GM11168 (cell line): Measurements from ENCODE around the gene SLC35F3.

Experiments used
- in situ Hi-C: fragments of 300-500 bp; cut with MboI; formaldehyde crosslinking; loops from one replicate; pipeline ENCODE4 v1.12.0; 2022; ENCODE audit warnings: low sequenced_read_pairs; ENCODE audit not compliant: unreplicated experiment

The SLC35F3 gene

DNA sequence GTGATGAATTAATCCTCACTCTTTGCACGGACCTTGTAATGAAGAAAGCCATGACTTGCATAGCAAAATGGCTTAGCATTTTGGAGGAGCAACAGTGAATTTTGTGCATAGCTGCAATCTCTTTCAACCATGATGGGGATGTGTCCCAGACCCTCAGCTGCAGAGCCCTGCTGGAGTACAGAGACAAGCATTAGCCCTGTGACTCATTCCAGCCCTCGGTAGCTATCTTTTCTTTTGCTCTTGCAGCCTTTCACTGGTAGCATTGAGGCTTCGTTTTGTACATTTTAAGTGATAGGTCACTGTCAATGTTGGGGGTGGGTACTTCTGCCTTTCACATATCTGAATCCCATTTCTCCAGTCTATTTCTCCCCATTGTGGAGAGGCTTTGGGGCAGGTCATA, 58.4 kb downstream of the SLC35F3 start:
- in situ Hi-C loops = no loop called here

DNA sequence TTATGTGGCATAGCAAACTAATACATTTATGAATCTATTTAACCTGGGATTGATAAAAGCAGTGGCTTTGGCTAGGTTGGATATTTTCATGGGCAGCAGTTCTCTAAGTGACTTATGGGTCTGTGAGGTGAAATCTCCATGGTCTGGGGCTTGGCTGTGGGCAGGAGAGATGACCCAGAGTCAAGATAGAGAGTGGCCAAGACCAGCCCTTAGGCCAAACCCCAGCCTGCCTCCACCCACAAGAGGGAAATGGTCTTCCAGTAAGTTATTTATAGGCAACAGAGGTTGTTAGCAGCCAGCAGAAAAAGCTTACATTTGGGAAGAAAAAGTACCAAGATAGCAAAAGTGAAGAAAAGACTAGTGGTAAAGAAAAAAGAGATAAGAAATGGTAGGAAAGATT, 61.4 kb downstream of the SLC35F3 start:
- in situ Hi-C loops = no loop called here

DNA sequence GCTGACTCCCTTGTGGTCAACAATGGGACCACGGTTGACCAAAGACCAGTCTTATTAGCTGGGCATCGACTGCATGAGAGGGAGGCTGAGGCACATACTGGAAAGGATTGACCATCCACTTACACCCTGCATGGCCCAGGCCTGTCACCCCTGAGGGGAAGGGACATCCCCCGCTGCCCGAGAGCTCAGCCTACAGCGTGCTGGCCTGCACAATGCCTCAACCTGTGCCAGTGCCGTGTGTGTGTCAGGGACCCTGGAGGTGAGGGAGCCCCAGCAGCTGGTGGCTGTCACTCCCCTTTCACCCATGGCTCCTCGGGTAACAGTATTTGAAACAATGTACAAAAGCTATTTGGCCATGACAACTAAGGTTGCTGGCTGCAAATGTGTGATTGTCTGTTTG, 67.3 kb downstream of the SLC35F3 start:
- in situ Hi-C loops = no loop called here

DNA sequence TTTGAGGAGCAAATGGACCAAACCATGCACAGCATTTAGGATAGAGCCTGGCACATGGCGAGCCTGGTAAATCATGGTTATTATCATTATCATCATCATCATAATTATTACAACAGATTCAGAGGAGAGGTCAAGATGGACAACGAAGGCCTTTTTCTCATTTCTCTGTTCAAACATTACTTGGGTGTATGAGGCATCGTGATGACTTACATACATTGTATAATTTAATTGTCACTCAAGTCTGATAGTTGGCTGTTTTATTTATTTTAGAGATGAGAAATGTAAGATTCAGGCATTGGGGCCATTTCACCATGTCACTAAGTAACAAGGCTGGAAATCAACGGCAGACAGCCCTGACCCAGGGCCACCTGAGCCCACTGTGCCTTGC, 68.1 kb downstream of the SLC35F3 start:
- in situ Hi-C loops = no loop called here

DNA sequence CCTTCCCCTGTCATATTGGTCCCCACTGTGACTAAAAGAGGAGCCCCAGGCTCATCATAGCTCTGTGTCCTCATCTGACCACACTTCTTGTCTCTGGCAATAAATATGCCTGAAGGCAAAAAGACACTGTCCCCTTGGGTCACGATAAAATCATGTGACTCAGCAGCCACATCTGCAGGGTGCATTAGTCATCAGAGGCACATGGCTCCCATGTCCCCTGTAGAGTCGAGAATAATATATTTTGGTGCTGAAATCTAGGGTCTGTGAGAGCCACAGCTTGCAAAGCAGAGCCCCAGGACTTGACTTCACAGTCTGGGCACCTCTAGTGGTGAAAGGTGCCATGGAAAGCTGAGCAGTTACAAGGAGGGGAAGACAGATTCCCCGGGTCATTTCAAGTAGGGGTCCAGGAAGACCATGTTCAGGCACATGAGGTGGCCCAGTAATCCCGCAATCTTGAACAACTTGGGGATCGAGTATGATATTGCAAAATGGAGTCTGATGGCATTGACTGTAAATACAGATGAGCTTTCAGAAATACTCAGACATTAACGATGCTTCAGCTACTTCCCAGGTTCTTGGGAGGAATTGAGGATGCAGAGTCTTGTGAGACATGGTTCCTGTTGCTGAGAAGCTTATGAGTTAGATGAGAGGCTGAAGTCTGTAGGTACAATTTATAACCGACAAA, 68.6 kb downstream of the SLC35F3 start:
- in situ Hi-C loops = no loop called here

DNA sequence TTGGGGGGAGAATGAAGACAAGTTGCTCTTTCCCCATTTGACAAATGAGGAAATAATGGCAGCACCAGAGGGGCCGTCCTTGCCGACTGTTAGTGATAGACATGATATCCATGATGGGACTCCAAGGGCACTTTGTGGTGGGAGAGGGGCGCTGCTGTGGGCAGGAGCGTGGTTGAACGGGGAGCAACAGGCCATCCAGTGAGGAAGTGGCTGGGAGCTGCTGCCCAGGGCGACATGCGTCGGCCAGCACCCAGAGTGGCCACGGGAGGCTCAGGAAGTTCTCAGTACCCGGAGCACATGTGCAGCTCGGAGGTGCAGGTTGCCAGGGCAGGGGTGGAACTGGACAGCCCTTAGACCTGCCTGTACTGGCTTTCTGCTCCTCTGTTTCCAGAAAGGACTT, 71.0 kb downstream of the SLC35F3 start:
- in situ Hi-C loops = no loop called here

DNA sequence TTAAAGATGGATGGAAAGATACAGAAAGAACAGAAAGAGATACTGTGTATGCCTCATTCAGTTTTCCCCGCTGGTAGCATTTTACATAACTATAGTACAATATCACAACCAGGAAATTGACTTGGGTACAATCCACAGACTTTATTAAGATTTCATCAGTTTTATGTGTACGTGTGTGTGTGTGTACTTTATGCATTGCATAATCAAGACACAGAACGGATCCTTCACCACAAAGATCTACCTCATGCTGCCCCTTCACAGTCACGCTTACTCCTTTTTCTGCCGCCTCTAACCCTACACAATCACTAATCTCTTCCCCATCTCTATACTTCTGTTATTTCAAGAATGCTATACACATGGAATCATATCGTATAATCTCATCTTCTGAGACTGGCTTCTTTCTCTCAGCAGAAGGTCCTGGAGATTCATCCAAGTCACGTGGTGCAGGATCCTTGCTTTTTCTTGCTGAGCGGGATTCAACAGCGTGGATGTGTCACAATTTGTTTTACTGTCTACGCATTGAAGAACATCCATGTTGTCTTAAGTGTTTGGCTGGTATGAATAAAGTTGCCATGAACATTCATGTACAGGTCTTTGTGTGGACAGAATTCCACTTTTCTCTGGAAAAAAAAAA, 76.7 kb downstream of the SLC35F3 start:
- in situ Hi-C loops = no loop called here

DNA sequence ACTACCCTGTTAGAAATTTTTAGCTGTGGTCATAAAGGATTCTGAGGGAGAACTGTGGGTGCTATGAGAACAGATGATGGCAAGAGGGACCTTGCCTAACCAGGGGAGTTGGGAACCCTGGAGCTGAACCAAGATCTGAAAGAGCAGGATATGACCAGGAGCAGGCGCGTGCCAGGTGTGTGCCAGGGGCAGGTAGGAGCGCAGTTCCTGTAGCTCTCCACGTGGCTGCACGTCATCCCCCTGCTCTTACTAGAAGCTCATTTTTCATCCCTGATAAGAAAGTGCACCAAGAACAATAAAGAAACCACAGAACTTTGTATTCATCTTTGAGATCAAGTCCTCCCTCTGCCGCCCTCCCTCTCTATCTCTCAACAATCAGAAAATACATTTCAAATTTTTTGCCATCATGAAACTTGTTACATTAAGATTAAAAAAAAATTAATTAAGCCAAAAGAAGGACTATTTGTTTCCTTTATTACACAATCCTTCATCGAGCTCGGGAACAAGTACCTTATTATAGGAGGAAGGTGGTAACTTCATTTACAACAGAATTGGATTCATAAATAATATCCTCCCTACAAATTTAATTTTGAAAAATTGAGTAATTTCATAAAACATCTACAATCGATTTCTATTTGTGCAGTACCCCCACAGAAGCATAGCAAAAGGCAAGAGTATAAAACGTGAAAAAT, 78.5 kb downstream of the SLC35F3 start:
- in situ Hi-C loops = no loop called here

DNA sequence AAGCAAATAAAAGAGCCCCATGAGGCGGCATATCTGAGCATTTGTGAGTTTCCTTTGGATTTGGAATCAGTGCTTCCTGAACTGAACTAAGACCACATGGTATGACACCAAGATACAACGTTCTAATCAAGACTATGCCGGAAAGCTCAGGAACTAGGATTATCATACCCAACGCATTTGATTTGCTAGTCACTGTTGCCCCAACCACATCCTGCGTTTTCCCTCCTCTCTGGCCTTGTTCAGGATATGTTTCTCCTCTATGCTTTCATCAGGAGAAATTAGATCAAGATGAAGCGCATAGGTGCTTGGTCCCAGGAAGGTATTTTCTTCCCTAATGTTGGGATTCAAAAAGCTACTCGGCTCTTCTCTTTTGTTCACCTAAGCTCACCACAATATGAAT, 79.3 kb downstream of the SLC35F3 start:
- in situ Hi-C loops = no loop called here

DNA sequence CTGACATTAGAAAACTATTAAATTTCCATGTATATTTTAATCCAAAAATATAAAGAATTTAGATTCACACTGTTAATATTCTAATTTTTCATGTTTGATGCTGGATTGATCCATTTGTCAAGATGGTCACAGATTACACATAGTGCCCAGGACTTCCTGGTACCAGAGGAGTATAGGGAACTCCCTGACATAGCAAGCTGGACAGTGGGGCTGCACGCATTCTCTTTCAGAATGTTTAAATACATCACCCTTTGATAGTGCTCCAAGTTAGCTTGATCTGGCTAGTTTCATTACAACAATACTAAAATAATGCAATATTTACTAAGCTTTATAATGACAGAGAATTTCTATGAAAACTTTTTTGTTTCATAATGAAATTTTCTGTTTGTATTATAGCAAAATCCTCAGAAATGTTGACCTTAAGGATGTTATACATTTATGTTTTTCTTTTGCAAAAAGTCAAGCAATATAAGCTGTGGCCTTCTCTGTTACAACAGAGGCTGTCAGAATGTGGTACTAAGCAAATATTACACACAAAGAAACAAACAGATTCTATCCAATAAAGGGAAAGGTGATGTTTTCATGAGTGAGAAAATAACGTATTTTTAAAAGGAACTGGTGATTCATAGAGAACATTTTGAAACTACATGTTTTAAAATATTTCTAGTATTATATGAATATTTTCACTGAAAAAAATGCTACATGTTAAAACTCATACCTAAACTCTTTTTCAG, 84.7 kb downstream of the SLC35F3 start:
- in situ Hi-C loops = no loop called here

DNA sequence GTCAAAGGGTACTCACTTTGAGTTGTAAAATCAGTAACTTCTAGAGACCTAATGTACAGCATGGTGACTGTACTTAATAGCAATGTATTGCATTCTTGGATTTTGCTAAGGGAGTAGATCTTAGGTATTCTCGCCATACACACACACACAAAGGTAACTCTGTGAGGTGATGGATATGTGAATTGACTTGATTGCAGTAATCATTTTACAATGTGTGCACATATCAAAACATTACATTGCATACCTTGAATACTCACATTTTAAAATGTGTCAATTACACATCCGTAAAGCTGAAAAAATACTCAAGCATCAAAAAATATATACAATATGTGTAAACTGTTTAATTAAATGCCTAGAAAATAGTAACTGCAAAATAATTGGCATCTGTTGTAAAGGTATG, 86.0 kb downstream of the SLC35F3 start:
- in situ Hi-C loops = no loop called here

DNA sequence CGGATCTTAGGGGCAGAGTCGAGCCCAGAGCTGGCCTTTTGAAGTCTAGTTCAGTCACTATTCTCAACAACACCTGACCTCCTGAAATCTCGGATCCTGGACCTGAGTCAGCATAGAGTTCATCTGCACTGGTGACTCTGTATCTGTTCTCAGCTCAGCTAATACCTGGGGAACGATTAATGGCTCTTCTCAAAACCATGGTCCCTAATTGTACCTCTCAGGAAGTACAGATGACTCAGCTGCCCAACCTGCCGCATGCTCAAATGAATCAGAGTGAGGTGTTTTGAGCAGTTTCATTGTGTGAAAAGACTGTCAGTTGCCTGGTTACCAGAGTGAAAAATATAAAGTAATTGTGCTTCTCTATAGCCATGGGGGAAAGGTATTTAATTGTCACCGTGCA, 89.2 kb downstream of the SLC35F3 start:
- in situ Hi-C loops = no loop called here

DNA sequence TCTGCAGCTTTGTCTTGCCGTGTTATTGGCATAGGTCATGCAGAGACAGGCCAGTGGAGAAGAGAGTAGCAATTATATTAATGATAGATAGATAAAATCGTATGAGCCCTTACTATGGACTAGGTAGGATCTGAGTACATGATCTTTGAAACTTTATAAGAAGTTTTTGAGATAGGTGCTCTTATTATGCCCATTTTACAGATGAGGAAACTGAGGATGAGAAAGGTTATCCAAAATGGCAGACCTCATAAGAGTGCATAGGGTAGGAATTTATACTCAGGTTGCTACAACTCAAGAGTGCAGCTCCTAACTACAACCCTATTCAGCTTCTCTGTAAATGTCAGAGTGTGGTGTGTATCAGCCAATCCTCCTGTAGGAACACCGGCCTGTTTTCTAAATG, 89.6 kb downstream of the SLC35F3 start:
- in situ Hi-C loops = no loop called here

DNA sequence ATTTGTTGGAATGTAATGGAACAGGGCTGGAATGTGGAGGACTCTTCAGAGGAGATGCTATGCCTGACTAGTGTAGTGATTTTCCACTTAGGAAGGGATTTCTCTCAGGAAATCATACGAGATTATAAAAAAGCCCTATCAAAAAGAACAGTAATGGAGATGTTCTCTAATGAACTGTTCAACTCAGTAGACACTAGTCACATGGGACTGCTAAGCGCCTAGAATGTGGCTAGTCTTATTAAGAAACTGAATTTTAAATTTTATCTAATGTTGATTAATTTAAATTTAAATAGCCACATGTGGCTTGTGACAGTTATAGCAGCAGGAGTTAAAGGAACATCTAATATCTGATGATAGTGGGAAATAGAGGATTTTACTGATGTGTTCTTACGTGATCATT, 94.0 kb downstream of the SLC35F3 start:
- in situ Hi-C loops = no loop called here

DNA sequence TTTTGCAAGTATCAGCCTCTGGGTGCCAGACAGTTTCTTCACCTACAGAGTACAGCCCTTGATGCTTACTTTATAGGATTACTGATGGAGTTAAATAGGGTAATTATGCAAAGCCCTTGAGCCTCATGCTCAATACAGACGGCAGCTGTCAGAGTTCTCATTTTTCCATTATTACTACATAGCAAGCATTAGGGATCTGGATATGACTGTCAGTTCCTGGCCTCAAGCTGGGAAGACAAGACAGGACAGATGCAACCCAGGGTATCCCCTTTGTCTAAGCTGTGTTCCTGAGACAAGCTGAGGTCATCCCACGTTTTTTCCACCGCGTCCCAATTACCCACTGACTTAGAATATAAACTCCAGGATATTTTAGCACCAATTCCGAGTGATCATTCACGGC, 94.4 kb downstream of the SLC35F3 start:
- in situ Hi-C loops = no loop called here

DNA sequence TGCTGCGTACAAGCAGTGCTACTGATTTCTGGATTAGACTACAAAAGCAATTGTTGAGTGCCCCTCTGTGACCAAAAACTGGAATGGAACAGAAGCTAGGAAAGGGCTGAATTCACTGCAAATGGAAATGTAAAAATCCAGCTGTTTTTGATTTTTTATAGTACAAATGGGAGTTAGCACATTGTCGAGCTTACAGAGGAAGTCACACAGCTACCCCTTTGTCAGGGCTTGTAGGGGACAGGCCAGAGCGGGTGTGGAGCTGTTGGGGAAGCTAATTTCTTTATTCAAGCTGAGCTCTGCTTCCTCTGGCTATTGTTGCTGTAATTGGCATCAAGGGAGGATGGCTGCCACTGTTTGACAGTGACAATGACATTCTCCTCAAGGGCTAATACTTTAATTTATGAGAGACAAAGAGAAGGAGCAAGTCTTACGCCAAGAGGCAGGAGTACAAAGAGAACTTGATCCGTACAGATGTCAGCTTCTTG, 96.1 kb downstream of the SLC35F3 start:
- in situ Hi-C loops = no loop called here

DNA sequence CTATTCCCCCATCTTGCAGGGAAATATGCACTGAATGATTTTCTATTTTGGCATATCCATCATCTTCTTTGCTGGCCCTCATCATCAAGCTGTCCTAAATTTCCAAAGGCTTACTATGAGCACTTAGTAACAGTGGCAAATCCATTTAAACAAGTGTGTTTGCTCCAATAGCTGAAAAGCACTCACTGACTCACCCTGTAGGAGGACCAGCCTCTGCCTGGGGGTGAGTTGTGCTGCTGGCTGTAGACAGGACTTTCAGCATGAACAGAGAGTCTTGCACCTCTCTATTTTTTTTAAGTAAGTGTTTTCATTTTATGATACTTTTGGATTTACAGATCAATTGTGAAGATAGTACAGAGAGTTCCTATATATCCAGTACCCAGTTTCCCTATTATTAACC, 97.3 kb downstream of the SLC35F3 start:
- in situ Hi-C loops = no loop called here

DNA sequence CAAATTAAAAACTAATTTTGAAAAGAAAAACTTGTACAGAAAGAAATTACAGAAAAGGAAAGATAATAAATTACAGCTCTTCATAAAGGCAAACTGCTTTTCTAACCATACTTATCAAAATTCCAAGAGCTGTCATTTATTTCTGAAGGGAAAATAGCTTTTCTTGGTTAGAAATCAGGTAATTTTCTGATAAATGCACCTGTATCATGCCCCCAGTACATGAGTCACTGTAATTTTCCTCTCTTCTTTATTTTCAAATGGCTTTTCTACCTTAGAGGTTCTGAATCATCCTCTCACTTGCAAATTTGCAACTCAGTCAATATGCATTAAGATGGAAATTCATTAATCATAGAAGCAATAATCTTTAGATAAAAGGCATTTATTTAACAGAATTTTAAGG, 100.1 kb downstream of the SLC35F3 start:
- in situ Hi-C loops = no loop called here

DNA sequence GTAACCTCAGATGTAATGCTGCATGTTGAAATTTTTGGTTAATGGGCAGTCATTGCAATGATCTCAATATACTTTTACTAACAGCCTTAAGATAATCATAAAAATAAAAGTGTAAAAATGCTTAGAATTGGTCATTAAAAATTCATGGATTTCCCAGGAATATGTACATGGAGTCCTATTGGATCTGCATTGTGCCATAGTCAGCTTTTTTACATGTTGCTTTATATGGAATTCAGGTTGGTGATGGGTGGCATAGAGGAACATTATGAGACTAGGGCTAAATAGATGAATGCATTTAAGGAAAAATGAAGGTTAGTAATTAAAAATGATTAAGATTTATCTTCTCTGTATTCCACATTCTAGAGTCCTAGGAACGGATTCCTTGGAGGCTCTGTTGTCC, 103.2 kb downstream of the SLC35F3 start:
- in situ Hi-C loops = no loop called here

DNA sequence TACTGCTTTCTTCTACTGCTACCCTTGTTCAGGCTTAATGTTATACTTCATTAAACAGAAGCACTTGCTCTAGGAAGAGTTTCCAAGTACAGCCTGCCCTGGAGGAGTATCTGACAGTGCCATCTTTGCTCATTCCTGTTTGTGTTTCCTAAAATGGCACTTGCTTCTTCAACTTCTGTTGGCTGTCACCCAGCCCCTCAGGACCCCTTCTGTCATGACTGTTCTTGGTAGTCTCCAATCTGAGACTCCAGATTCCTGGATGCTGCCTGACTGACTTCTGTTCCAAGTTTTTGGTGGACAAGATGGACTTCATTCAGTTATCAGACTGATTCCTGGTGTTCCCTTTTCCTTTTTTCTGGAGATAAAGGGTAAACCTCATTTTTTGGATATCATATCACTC, 104.1 kb downstream of the SLC35F3 start:
- in situ Hi-C loops = no loop called here

DNA sequence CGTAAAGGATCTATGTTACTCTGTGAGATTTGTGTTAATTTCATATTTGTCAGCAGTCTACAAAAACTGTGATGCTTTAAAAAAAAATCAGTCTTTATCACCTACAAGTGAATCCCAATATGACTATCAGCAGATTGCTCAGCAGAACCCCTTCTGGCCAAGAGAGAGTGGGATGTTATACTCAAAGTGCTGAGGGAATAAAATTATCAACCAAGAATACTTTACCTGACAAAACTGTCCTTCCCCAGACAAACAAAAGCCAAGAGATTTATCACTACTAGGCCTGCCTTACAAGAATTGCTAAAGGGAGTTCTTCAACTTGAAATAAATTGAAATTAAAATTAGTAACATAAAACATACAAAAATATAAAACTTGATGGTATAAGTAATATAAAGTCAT, 105.2 kb downstream of the SLC35F3 start:
- in situ Hi-C loops = no loop called here
